G401 (cell line): ENCODE results near the gene TOGARAM2. TPM values are rescaled to one million over a fixed set of nuclear protein-coding genes. Genes with fewer than 3 reads are reported as not detected.

Source experiments
- DNase-seq: peaks from one replicate; pipeline ENCODE4 v3.0.0-alpha.2; 2015; ENCODE audit warnings: low spot score
- in situ Hi-C: cut with HindIII; loops from 2 replicates; pipeline ENCODE4 v1.10.0; 2016; ENCODE audit warnings: low sequenced_read_pairs, mixed read lengths
- total RNA-seq: library from RNA; depleted of rRNA; stranded (reverse); fragments of >200 nt; shearing (Covaris generic); gene quantifications from 2 replicates; pipeline ENCODE4 v1.2.3, GENCODE V29; 2014; rRNA removed

Gene TOGARAM2
- total RNA-seq, 1 experiment from 2014 or later, result 2.7 TPM

- in situ Hi-C loops, result no loop called here
- no peak for DNase-seq
These were observed 115.9 kb downstream of the TOGARAM2 start for GRCh38 chr2:29096969-29097368.

DNA sequence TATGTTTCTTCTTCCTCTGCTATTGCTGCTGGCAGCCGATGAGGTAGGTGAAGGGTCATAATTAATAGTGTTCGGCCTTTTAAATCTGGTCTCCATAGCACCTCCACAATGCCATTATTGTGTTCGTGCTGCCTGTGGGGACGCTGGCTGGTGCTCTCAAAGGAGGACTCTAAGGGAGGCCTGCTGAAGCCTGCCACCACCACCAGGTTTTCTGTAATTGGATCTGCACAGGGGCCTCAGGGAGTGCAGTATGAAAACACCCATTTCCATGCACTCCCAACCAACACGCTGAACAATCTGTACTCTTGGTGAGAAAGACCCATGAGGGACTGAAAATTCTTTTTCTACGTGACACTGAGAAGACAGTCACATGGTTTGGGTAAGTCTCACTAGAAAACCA is 116.5 kb downstream of the TOGARAM2 start:
- no peak for DNase-seq
- in situ Hi-C loops, result no loop called here

GRCh38 chr2:29100564-29100963 is 119.5 kb downstream of the TOGARAM2 start:
- in situ Hi-C loops, result no loop called here
- DNase-seq, result no peak

Other genes with a start within 250 kb of the TOGARAM2 start
- gene PPP1CB, start 229.5 kb upstream of the TOGARAM2 start, total RNA-seq, result 103 and 141 TPM in 2 replicates
- gene SPDYA, start 170.5 kb upstream of the TOGARAM2 start, total RNA-seq, result 0.17 and 1.7 TPM in 2 replicates
- gene TRMT61B, start 111.0 kb upstream of the TOGARAM2 start, total RNA-seq, result 21.8 and 46.1 TPM in 2 replicates
- gene WDR43, start 86.6 kb upstream of the TOGARAM2 start, total RNA-seq, result 103 and 171 TPM in 2 replicates
- gene PCARE, start 93.2 kb downstream of the TOGARAM2 start, total RNA-seq, result not detected in 2 replicates
- 1.2 and 6.2 TPM in 2 replicates for gene CLIP4, start 134.1 kb downstream of the TOGARAM2 start, total RNA-seq